Muscle of back (tissue), 13 donors: ENCODE results near the gene INPP1. TPM values are rescaled to one million over a fixed set of nuclear protein-coding genes. Genes with fewer than 3 reads are reported as not detected.
"Not testable (repeated sequence)": the region's sequence is repeated elsewhere in the genome, so short reads cannot be mapped to it uniquely, and the experiment has no call there.

Source experiments
- DNase-seq, 3 donors: peaks; one replicate each; pipeline versions ENCODE4 v3.0.0 to v3.0.0-alpha.2; 2013
- long read RNA-seq, 9 donors: transcript quantifications; one replicate each; lab custom pipeline, GENCODE V29; 2026
- polyA plus RNA-seq, 10 donors: library from polyadenylated mRNA; unstranded; fragments of 120-200 nt; gene quantifications; one replicate each; pipeline ENCODE4 v1.2.1, GENCODE V29; 2013; ENCODE audit not compliant: insufficient read length in 10 of 10

The INPP1 gene
- 10 to 100 TPM; 13.3 to 24.8 (median 18.0) TPM for polyA plus RNA-seq
- long read RNA-seq, donor 1, partial matches to known transcripts, result 16 of 22 reads
- long read RNA-seq, donor 1, other reads (novel, unspliced or antisense), result 0 of 22 reads
- long read RNA-seq, donor 2, partial matches to known transcripts, result 0 of 4 reads
- long read RNA-seq, donor 2, other reads (novel, unspliced or antisense), result 0 of 4 reads
- long read RNA-seq, donor 3, result 0 reads
- long read RNA-seq, donor 4, partial matches to known transcripts, result 0 of 3 reads
- long read RNA-seq, donor 4, other reads (novel, unspliced or antisense), result 0 of 3 reads
- long read RNA-seq, donor 5, partial matches to known transcripts, result 0 of 4 reads
- long read RNA-seq, donor 5, other reads (novel, unspliced or antisense), result 0 of 4 reads
- long read RNA-seq, donor 6, partial matches to known transcripts, result 12 of 13 reads
- long read RNA-seq, donor 6, other reads (novel, unspliced or antisense), result 0 of 13 reads
- long read RNA-seq, donor 7, partial matches to known transcripts, result 0 of 6 reads
- long read RNA-seq, donor 7, other reads (novel, unspliced or antisense), result 0 of 6 reads
- long read RNA-seq, donor 8, partial matches to known transcripts, result 0 of 2 reads
- long read RNA-seq, donor 8, other reads (novel, unspliced or antisense), result 0 of 2 reads
- long read RNA-seq, donor 9, result 0 reads

- DNase-seq, result peak; percentile 37 to 92 (median 82)
Observed at GRCh38 chr2:190343536-190344275, at the start of gene INPP1. TSS of gene INPP1 (plus strand) at chr2:190343589. CDS start at chr2:190360103, 16,514 bp downstream.

GRCh38 chr2:190297880-190298279 is 45.5 kb upstream of the INPP1 start:
- DNase-seq, result not testable (repeated sequence)

DNA sequence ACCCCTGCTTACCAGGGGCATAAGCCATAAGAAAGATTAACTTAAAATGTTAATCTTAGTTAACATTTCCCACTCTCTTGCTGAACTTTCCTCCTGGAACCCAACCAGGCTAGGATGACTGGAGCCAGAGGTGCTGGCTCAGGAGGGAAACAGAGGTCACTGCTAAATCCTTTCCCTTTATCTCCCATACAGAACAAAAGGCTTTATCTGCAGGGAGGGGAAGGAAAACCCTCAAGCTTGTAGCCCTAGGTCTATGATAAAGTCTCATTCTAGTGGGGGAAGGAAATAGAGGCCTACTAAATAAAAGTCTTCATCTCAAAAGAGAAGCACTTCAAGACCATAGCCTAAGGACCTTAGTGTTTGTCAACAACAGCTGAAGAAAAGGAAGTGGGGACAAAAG is 42.4 kb upstream of the INPP1 start:
- no peak for DNase-seq

DNA sequence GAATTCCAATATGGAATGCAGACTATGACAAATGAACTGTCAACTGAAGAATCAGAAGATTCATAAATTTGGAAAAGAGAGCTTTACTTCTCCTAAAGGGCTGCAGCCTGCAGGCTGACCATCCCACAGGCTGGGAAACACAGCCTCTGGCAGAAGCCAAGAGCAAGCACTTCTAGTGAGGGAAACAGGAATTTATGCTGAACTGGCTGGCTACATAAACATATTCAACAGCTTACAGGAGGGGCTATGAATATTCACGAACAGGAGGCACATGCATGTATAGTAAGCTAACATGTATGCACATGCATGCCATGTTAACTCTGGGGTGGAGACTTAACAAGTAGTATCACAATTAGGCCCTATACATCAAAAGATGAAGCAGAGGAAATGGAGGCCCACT is 41.3 kb upstream of the INPP1 start:
- no peak for DNase-seq

DNA sequence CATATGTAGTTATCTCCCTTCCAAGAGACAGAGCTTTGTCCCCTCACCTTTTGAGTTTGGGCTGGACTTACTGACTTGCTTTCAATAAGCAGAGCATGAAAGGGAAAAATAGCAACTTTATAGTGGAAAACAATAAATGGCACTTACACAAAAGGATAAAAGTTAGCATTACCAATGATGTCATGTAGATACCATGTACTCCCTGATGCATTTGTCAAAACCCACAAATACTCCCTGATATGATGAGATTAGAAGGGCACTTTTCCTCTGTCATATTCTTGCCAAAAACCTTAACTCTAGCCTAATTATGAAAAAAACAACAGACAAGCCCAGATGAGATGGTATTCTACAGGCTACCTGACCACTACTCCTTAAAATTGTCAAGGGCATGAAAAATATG is 39.7 kb upstream of the INPP1 start:
- no peak for DNase-seq

- no peak for DNase-seq
Observed at GRCh38 chr2:190304404-190304803, 39.0 kb upstream of the INPP1 start.

- no peak for DNase-seq
Observed at GRCh38 chr2:190308031-190308430, 35.4 kb upstream of the INPP1 start.

DNA sequence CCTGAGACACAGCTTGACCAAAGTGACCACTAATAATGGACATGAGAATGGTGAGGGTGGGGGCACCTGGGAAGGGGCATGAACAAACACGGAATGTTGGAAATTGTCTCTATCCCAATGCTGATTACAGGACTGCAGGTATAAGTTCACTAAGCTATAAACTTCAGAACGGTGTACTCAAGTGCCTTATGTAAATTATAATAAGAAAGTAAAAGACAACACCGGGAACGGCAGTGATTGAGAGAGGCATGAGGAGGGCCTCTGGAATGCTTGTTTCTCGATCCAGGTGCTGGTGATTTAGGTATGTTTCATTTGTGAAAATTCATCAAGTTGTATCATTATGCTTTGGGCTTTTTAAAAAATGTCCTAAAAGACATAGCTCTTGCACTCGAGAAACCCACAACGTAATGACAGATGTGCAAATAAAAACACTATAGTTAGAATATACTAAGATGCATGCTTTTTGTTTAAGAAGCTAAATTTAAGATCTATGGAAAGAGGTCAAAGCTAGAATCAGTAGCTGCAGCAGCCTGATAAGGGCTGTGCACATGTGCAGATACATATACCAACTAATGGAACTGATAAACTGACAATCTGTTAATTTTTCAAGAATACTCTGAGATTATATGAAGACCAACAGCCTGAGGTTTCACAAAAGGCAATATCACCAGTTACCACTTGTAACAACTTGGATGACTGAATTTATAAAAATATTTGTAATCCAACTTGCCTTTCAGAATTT is 31.3 kb upstream of the INPP1 start:
- DNase-seq, result no peak

DNA sequence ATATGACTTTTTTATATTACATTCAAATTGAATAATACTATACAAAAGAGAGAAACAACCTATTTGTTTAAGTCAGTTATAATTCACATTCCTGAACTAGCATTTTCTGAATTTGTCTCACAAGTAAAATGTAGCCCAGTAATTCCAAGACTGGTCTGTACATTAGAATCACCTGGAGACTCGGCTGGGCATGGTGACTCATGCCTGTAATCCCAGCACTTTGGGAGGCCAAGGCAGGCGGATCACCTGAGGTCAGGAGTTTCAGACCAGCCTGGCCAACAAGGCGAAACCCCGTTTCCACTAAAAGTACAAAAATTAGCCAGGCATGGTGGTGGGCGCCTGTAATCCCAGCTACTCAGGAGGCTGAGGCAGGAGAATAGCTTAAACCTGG is 30.8 kb upstream of the INPP1 start:
- DNase-seq, result not testable (repeated sequence)

- no peak for DNase-seq
Observed at GRCh38 chr2:190313880-190314279, 29.5 kb upstream of the INPP1 start.

DNA sequence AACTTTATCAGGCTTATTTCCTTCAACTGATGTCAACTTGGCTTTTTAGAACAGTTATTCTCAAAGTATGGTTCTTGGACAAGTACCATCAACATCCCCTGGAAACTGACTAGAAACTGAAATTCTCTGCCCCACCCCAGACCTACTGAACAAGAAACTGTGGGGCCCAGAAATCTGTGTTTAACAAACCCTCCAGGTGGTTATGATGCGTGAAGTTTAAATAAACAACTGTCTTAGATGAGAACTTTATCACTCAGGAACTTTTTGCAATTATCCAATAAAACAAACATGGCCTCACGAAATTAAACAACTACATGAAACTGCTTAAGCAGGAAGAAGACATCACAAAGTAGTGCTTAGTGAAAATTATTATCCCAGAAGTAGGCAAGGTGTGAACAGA is 28.1 kb upstream of the INPP1 start:
- DNase-seq, result no peak

DNA sequence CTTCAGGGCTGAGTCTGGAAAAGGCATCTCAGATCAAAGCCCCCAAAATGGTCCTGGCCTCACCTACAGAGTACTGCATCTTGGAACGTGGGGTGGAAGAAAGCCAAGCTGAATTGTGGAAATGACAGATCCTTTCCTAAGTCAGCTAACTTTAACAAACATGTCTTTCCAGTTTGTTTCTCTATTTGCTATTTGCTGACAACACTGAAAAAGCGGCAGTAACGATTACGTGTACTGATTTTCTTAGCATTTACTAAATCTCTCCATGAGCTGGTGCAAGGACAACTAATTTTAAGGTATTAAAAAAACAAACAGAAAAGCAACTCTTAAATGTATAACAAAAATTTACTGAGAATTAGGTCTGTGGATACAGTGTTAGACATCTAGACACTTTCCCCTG is 24.9 kb upstream of the INPP1 start:
- peak in 1 of 3 donors; percentile 21 for DNase-seq

GRCh38 chr2:190318931-190319554 is 24.3 kb upstream of the INPP1 start:
- no peak for DNase-seq

DNA sequence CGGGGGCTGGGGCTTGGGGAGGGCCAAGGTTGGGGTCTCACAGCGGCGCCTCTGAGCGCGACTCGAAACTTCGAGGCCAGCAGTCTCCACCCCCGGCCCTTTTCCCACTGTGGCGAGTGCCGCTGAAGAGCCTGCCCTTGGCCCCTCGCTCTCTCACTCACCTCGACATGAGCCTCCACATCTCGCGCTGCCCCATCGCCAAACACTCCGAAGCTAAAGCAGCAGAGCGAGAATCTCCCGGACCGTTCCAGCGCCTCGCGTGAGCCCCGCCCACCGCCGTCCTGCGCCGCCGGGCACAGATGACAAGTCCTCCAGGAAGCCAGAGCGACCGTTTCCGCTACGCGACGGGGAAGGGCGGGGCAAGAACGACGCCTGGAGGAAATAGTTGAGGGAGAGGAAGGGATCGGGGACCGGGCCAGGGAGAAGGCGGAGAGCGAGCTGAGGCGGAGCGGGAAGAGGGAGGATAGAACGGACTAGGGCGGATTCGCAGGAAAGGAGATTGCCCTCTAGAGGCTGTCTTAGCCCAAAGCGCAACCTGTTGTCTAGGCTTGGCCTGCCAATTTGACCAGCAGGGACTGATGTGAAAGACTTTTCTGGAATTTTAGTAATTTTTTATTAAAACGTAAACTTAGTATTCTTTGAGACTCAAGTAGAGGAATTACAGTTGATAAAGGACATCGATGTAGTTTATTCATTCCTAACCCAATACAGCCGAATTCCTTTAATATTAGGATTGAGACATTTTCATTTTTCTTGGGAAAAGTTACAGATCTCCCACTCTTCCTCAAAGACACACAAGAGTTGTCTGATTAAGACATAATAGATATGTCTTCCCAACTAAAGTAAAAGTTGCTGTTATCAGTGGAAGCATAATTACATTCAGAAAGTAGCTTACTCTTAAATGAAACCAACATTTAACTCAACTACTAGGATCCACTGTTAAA is 23.6 kb upstream of the INPP1 start, which contains the start of gene HIBCH:
Gene HIBCH, minus strand, starts transcription at position 272 of the 944 bp plus-strand sequence. Its CDS starts 76 bp downstream, at position 196.
- peak; percentile 99 to 100 (median 99) for DNase-seq

GRCh38 chr2:190320696-190321095 is 22.7 kb upstream of the INPP1 start:
- DNase-seq, result no peak

DNA sequence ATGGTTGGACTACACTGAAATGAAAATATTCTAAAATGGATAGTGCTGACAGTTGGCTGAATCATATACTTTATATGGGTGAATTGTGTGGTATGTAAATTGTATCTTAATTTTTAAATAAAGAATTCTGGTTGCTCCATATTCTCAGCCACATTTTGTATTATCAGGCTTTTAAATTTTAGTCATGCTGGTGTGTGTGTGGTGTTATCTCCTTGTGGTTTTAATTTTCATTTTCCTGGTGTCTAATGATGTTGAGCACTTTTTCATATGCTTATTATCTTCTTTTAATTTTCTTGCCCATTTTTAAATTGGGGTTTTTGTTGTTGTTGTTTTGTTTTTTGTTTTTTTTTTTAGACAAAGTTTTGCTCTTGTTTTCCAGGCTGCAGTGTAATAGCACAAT is 20.0 kb upstream of the INPP1 start:
- no peak for DNase-seq

DNA sequence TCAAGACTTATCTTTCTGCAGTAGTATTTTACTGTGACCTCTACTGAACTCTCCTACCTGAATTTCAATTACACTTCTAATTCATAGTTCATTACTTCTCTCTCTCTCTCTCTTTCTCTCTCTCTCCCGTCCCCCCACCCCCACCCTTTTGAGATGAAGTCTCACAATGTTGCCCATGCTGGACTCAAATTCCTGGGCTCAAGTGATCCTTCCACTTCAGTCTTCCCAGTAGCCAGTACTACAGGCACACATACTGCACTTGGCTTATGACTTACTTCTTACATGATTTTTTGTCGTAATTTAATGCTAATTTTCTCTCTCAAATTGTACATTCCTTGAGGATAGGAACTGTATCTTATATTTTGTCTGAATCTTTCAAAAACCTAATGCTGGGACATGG is 17.8 kb upstream of the INPP1 start:
- no peak for DNase-seq

- no peak for DNase-seq
Observed at GRCh38 chr2:190327867-190328572, 15.4 kb upstream of the INPP1 start.

DNA sequence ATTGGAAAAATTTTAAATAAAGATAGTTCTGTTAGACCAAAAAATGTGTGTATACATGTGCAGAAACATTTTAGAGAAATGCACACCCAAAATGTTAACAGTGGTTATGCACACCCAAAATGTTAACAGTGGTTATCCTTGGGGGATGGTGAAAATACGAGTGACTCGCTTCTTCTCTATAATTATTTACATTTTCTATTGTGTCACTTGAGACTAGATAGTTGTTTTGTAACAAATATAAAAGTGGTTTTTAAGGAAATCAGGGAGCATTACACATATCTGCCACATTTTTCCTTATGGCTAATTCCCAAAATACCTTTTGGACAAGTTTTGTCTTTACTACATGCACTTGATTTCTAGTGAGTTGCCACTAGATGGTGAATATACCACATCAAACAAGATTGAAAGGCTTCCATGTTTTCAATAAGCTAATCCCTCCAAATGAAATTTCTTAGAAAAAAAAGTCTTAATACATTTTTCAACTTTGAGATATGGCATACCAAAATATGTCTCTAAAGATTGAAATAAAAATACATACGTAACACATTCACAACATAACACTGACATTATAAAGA is 14.7 kb upstream of the INPP1 start:
- DNase-seq, result no peak
